AG09309 (cell line): ENCODE measurements around the gene ASIP.
A peak's percentile ranks its signal among the peaks of the same experiment; 100 is the strongest.
"Not testable (repeated sequence)": the region's sequence is repeated elsewhere in the genome, so short reads cannot be mapped to it uniquely, and the experiment has no call there.

ENCODE experiments used
- DNase-seq: peaks from one replicate; pipeline ENCODE4 v3.0.0-alpha.2; 2010; ENCODE audit warnings: low read depth
- H3K4me3 ChIP-seq: 2 replicates; pipeline ENCODE4 v1.5.1; 2011; ENCODE audit warnings: mild to moderate bottlenecking, low read depth, low read length, moderate library complexity; ENCODE audit not compliant: control insufficient read depth
- TF ChIP-seq, protein P1 (sequence below): IDR thresholded peaks from 2 replicates; pipeline ENCODE4 v1.5.1; 2011; ENCODE audit warnings: mild to moderate bottlenecking, low read depth, low read length, inconsistent platforms; ENCODE audit not compliant: insufficient read depth, control insufficient read depth; ENCODE audit errors: missing control alignments

ASIP gene

GRCh38 chr20:34242879-34243278 lies 1.7 kb downstream of the ASIP start:
- no peak overlapping the region for H3K4me3 ChIP-seq
- DNase-seq, result no peak
- TF ChIP-seq, protein P1, sequence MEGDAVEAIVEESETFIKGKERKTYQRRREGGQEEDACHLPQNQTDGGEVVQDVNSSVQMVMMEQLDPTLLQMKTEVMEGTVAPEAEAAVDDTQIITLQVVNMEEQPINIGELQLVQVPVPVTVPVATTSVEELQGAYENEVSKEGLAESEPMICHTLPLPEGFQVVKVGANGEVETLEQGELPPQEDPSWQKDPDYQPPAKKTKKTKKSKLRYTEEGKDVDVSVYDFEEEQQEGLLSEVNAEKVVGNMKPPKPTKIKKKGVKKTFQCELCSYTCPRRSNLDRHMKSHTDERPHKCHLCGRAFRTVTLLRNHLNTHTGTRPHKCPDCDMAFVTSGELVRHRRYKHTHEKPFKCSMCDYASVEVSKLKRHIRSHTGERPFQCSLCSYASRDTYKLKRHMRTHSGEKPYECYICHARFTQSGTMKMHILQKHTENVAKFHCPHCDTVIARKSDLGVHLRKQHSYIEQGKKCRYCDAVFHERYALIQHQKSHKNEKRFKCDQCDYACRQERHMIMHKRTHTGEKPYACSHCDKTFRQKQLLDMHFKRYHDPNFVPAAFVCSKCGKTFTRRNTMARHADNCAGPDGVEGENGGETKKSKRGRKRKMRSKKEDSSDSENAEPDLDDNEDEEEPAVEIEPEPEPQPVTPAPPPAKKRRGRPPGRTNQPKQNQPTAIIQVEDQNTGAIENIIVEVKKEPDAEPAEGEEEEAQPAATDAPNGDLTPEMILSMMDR, result no peak

DNA sequence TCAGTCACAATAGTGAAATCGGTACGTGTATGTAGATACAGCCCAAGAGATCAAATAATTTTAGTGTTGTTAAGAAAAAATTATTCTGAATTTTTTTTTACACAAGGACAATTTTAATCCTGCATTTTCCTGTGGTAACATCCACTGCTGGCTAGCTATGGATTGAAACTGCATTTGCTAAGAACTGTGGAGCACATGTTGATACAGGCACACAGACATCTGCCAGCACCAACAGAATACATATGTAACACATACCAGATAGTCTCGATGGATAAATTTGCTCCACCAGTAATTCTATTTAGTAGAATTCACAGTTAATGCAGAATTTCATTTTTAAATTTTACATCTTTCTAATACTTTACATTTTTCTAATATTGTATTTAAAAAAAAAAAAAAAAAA lies 2.2 kb downstream of the ASIP start:
- DNase-seq, result no peak
- TF ChIP-seq, protein P1, result no peak
- no peak overlapping the region for H3K4me3 ChIP-seq

DNA sequence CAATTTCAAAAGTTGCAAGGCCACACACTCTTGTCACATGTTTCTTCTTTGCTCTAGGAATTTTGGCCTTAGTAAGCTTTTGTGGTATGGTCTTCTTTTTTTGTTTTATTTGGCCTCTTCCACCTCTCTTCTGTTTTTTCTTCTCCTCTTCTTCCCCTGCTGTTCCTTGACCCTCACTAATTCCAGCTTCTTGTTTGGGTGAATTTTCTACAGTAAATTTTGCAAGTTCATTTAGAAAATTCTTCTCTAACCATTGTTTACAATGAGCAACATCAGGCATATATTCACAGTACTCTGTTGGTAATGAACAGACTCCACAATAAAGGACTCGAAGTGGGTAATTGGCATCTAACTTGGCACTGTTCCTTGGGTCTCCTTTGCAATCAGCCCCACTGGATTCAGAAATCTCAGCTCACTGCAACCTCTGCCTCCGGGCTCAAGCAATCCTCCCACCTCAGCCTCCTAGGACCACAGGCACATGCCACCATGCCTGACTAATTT lies 5.0 kb downstream of the ASIP start:
- H3K4me3 ChIP-seq, result no peak overlapping the region
- TF ChIP-seq, protein P1, result no peak
- no peak for DNase-seq

- DNase-seq, result peak; percentile 59
- H3K4me3 ChIP-seq, result no peak overlapping the region
These were observed 8.1 kb downstream of the ASIP start for GRCh38 chr20:34249291-34249690.

GRCh38 chr20:34250005-34250404 lies 8.8 kb downstream of the ASIP start:
- no peak overlapping the region for H3K4me3 ChIP-seq
- DNase-seq, result no peak
- TF ChIP-seq, protein P1, result no peak

More at GRCh38 chr20:34249291-34249690, 8.1 kb downstream of the ASIP start:
- TF ChIP-seq, protein P1, result no peak

- H3K4me3 ChIP-seq, result no peak overlapping the region
- no peak for DNase-seq
- TF ChIP-seq, protein P1, result no peak
These were observed 10.4 kb downstream of the ASIP start for GRCh38 chr20:34251619-34252018.

- not testable (repeated sequence) for H3K4me3 ChIP-seq, DNase-seq
These were observed 11.3 kb downstream of the ASIP start for GRCh38 chr20:34252431-34253086.
